ENCODE results near the gene FABP1.

FABP1 gene

DNA sequence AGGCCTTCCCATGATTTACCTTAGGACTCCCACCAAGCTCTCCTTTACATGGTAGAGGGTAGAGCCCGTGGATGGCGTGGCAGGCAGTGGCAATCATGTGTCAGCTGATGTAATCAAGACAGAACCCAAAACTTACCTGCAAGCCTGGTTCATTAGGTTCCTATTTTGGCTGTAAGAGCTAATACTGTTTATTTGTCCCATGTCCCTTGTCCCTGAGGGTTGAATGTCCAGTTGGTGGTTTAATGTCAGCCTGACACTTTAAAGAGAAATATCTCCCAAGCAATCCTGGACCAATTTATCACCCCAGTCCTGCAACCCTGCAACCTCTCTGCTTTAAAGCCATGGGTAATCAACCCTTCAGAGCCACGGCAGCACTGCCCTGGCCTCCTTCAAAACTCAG lies 6.0 kb upstream of the FABP1 start:
- DNase-seq, result no peak

DNA sequence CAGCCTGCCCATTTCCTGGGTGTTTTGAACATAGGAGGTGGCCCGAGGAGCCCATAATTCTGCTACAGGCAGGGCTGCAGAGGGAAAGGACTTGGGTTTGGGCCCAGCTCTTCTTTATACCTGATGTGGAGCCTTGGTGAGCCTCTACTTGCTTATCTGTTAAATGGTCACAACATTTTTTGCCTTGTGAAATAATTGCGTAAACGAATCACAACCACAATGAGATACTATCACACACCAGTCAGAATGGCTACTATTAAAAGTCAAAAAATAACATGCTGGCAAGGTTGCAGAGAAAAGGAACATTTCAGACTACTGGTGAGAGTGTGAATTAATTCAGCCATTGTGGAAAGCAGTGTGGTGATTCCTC lies 4.1 kb upstream of the FABP1 start:
- DNase-seq, result no peak

DNA sequence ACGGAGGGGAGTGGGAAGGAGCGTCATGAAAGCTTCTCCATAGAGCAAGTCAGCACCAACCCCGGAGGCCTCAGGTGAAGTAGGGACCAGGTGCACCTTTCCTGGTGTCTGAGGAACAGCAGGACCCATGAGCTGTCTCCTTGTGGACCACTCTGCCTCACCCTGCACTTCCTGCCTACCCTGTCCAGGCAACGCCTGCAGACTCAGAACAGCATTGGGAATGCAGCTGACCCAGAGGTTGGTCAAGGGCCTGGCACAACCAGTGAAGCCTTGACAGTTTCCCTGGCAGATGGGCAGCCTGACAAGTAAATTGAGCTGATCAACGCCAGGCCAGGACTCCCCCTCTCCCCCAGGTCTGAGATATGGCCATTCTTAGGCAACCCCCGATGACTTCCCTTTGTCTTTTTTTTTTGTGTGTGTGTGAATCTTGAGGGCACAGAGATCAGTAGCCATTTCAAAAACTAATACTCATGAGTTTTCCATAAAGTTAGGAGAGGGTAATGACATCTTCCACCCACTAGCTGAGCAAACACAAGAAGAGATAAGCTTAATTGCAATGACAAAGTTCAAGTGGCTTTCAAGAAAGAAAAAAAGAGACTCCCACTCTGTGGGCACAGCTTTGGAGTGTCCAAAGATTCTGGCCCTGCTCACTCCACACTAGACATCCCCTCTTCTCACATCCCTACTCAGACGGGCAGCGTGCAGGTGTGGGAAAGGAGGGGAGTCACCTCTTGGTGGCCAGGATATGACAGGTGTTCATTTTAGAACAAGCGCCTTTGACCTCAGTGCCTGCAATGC lies 3.5 kb upstream of the FABP1 start:
- DNase-seq, result no peak

DNA sequence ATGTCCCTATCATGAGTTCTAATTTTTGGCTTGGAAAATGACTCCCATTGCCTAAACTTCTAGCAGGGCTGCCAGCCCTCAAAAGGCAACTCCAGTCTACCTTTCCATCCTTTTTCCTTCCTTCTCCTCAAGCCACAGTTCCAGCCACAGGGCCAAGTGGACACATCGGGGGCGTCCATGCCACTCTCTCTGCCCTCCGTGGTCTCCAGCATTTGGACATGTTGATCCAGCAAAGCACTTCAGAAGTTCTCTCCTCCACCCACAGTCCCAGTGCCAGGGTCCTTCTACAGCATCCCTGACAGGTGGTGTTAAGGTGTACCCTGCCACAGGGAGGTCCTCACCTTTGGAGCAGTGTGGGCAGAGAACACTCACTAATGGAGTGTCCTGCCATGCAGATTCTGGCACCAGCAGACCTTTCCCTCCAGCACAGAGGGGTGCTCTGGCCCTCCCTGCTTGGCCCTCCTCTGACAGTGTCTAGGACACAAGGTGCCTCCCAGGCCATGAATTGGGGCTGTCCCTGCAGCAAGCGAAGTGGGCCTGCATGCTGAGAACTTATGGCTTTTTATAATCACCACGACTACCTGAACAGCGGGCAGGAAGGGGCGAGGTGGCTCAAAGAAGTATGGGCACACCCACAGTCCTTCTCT lies 1.6 kb upstream of the FABP1 start:
- DNase-seq, result no peak

DNA sequence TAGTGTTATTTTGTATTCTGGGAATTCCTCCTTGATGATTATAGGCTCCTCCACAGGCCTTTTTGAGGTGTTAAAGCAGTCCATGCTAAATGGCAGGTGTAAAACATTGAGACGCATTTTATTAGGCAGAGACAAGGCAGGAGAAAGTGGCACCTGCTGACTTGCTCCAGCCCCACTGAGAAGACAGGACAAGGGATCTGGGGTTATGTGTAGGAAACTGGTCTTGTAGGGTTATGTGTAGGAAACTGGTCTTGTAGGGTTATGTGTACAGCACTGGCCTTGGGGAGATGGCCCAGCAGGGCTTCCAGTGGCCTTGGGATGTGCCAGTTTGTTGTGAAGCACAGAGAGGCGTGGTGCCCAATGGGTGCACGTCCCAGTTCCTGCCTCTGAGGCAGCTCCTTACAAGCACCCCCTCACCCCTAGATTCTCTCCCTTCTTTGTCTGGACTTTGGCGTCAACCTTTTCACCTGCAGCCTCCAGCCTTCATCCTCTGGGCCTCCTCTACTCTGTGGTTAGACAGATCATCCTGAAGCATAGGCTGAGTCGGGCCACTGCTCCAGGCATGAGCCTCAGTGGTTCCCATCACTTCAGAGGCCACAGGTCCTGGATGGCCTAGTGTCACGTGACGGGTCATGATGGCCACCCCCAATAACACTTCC lies 921 bp upstream of the FABP1 start:
- no peak for DNase-seq

DNA sequence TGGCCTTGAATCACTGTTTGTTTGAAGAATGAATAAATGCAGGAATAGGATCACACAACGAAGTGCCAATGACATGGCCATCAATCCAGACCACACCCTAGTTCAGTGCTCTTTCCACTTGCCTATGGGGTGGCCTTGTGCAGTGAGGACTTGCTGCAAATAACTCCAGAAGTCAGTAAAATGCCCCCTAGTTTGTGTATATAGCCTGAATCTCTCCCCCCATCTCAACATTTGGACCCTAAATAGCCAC lies 299 bp downstream of the FABP1 start:
- DNase-seq, result no peak

DNA sequence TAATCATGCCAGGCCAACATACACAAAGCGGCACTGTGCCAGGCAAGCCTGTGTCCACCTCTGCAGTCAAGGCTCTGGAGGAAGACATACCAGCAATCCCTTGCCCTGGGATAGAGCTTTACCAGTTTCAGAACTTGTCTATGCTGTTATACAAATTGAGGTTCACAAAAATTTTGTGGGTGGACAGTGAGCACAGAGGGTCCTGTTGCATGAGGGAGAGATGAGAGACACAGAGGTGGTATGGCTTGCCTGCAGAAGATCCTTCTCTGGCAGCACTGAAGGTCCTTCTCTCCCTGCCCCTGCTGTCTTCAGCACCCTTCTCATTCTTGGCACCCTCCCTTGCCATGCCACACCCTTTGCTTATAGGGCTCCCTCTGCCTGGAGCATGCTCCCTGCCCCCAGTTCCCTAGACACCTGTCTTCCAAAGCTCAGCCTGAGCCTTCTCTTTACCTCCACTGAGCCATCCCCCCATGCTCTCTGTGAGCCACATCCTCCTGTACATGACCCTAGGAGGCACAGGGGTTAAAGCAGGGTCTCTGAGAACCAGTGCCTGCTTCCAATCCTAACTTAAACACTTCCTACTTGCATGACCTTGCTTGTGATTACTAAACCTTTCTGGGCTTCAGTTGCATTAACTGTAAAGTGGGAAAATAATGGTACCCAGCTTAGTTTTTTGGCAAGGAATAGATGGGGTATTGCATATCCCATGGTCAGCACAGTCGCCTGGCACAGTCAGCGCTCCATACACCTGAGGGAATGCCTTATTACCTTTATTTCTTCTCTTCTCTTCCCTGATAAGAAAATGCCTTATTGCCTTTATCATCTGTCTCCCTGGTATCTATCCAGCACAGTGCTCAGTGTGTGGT lies 857 bp downstream of the FABP1 start:
- no peak for DNase-seq

DNA sequence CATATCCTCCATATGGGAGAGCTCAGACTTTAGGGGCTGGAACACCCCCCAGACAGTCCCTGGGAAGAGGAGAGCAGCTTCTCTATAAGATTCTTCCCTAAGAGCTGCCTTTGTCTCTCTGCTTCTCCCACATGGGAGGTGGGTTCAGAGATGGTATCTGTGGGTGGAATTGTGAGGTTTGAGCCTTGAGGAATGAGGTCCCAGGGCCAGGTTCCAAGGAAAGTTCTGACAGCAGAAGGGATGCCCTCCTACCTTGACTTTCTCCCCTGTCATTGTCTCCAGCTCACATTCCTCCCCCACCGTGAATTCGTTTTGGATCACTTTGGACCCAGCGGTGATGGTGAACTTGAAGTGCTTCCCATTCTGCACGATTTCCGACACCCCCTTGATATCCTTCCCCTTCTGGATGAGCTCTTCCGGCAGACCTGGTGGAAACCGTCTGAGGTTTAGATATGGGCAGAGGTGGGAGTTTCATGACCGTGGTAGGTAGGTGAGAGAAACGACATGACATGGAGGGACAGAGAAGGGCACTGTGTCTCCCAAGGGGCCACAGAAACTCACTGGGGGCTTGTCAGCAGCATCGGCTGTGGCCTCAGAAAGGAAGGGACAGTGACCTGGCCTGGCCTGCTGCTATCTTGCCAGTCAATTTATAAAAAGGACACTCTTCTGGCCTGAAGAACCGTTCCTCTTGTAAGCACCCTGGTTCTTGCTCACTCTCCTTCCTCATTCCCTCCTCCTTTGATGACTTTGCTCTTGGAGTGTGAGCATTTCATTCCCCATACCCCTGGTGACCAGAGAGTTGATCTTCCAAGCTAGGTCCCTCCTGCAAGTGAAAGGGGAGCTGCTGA lies 1.7 kb downstream of the FABP1 start:
- no peak for DNase-seq

DNA sequence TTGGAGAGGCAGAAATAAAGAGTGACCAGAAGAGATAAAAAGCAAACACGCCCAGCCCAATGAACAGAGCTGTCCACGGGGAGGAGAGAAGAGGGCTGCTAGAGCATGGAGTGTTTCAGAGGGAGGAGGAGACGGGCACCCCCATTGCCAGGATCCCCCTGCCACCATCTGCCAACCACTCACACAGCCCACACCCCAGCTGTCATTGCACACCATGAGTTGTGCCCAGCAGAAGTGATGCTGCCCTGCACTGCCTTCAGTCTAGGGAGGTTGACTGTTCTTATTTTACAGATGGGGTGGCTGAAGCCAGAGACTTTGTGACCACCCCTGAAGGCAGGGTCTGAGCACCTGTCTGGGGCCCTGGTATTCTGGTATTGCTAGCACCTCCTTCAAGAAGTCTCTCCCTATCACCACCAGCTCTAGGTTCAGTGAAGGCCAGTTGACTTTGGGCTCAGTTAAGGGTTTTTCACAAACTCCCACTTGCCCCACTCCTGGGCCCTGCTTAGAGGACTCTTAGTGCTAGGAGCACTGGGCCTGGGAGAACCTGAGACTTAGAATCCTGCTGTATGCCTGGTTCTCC lies 2.4 kb downstream of the FABP1 start:
- no peak for DNase-seq

DNA sequence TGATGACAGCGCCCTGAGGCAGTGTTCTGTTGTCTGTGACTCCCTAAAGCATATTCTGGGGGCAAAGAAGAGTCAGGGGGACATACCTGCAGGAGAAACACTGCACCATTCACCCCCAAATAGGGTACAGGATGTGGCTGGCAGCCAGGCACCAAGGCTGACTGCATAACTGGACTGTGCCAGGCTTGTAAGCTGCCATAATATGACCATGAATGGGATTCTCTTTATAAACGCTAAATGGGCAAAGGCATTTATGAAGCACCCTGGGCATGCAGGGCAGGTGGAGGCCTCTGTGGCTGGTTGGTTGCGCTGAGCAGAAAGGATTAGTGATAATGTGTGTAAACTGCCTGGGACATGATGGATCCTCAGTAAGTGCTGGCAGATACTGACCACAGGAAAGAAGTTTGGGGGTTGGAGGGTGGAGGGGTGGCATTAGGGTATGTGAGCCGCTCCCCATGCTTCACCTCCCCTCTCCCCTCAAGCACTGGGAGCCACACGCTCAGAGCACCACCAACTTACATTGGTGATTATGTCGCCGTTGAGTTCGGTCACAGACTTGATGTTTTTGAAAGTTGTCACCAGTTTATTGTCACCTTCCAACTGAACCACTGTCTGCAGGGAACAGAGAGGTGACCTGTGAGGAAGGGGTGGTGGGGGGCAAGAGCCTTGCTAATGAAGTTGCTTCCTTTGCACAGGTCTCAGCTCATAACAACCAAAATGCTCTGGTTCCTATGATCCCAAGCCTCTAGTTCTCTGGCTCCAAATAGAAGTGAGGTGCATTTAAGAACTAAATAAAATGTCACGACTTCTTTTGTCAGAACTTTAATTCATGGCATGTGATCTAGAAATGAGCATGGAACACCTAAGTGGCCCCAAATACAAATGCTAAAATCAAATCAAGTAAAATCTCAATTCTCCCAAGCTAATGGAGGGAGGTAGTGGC lies 3.6 kb downstream of the FABP1 start:
- DNase-seq, result no peak

DNA sequence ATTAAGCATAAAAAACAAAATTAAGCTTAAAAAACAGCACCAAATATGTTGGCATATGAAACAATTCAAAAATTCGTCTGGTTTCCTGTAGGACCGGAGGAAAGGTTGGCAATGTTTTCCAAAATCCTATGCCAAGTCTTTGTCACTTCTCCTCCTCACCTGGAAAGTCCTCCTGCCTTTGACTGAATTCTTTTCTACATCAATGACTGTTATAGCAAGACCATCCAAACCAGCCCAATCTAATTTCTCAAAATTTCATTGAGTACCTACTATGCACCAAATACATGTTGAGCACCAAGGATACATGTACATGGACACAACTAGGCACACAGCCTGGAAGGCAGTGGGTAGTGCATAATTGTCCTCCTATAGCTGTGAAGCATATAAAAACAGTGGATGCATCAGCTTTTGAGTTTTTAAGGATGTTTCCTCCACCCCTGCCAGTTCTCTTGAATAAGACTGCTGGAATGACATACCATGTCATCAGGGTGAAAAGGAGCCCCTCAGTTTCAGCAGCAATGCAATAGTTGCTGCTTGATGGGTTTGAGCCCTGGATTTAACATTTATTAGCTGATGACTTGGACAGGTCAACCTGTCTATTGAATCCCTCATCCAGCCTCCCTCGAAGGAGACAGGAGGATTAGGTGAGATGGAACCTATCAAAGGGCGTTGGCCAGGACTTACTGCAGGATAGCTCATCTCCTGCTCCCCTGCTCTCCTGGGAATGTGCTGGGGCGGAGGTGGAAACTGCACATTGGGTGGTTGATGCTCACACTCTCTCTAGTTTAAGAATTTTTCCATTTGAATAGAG lies 4.5 kb downstream of the FABP1 start:
- DNase-seq, result no peak

DNA sequence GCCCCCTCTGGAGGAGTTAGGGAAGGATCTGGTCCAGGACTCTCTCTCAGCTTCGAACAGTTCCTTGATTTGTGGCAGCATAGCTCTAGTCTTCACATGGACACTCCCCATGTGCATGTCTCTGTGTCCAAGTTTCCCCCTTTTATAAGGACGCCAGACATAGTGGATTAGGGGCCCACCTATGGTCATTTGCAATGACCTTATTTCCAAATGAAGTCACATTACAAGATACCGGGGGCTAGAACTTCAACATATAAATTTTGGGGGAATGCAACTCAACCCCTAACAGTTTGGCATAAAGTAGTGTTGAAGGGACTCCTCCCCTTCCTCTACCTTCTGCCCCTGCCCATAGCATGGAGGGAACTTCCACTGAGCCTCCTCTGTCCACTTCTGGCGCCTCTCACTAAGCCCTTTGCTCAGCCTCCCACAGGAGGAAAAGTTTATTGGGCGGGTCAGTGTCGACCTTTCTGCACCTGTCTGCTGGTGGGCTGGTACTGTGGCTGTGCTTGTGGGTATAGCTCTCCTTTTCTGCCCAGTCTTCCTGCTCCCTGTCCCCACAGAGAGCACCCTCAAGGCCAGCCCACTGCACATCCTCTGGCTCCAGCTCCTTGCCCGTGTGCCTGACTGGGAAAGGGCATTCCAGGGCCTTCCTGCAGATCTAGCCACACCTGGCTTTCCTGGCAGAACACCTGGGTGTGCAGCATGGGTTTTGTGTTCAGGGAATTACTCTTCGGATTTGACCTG lies 5.5 kb downstream of the FABP1 start:
- DNase-seq, result no peak

DNA sequence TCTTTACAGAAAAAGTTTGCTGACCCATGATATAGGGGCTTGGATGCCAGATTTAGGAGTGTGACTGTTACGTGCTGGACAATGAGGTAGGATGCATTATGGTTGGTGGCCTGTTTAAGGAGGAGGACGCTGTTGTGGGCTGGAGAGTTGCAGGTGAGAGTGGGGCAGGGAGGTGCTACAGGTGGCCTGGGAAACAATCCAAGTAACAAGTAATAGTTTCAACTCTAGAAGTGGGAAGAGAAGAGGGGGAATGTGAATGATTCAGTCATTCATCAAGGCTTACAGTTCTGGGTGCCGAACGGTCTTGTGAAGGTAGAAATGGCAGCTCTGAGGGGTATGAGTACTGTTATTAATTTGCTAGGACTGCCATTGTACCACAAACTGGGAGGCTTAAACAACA lies 6.2 kb downstream of the FABP1 start:
- DNase-seq, result no peak

DNA sequence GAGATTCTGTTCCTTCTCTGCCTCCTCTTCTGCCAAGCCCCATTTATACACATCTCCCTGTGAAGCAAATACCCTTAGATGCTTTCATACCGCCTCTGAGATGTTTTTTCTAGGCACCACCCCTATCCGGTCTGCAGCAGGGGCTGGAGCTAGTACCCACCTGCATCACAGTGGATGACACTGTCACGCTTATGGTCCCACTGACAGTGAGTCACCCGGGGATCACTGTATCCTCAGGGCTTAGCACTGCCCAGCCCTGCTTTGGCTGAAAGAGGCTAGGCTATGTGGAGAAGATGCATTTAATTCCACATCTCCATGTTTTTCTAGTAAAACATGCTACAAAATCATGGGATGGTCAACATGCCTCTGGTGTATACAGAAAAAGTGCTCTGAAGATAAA lies 9.9 kb downstream of the FABP1 start:
- DNase-seq, result no peak

DNA sequence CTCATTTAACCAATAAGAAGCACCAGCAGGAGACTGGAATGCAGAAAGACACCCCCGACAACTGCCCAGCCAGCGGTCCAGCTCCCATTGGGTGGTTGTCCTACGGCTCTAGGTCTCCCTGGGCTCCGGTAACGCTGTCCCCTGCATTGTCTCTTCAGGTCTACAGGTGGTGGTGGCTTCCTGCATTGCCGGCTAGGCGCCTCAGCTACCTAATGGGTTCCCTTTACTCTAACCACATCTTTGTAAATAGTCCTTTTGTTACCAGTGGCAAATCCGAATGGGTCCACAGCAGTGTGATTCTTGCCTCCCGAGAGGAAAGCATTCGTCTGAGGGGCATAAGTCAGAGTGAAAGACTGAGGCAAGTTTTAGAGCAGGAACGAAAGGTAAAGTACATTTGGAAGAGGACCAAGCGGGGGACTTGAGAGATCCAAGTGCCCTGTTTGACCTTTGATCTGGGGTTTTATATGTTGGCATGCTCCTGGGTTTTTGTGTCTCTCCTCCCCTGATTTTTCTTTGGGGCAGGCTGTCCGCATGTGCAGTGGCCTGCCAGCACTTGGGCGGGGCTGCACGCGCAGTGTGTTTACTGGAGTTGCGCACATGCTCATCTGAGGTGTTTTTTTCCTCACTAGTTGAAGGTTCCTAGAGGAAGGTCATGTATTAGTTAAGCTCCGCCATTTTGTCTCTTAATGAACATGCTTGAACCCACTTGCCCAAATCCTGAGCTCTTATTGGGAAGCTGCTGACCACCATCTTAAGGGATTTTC lies 11.0 kb downstream of the FABP1 start:
- no peak for DNase-seq

DNA sequence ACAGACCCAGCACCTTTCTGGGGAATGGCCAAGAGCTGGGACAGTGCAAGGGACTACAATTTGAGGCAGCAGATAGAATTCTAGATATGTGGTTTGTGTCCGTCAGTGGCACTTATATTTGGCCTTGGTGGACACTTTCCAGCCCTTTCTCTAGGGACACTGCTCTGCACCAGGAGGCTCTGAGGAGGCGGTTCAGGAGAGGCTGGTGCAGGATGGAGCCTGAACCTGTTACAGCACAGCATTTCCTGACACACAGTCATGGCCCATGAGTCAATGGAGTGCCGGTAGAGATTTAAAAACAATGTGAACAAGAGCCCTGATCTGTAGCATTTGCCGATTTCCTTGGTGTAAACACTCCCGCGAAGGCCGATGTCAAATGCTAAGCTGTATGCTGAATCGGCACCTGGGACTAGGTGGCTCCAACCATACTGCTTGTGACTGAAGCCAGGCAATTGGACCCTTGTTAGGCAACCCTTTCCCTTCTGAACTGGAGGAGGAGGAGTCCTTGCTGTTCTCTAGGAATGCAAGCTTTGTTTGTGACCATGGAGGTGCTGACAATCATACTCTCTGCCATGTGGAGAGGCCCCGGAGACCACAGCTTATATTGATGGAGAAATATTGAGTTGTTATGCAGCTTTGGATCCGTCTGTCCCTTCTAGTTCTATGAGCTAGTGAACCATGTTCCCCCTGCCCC lies 11.9 kb downstream of the FABP1 start:
- no peak for DNase-seq

DNA sequence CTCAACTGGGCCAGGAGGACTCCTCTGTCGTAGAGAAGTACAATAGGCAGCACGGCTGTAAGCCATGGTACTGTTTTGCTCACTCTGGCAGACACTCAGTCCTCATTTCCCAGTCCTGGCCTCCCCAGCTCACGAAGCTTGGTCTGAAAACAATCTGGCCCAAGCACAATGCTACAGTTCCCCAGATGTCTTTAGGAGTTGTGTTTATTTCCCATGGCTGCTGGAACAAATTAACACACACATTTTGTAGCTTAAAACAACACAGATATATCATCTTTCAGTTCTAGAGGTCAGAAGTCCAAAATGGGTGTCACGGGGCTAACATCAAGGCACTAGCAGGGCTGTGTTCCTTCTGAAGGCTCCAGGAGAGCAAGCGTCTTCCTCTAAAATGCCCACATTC lies 13.0 kb downstream of the FABP1 start:
- DNase-seq, result no peak

DNA sequence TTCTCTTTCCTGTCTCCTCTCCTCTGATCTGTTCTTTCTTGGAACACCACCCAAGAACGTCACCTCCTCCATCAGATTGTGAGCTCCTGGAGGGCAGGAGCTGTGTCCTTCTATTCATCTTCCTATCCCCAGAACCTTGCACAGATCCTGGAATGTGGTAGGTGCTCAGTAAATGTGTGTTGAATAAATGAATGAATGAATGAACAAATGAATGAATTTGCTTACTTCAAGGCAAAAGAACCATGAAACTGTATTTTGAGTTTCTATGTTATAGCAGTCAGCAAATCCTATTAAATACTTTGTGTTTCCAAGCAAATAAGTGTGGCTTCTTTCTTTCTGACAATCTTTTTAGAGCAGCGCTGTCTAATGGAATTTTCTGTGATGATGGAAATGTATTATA lies 14.8 kb downstream of the FABP1 start:
- no peak for DNase-seq
